ENCODE data around the gene PFN3.

PFN3 gene

GRCh38 chr5:177393990-177394389 lies 6.5 kb downstream of the PFN3 start:
- in situ Hi-C loops (cut with MboI; ENCODE audit: low sequenced_read_pairs, unreplicated experiment) = no loop called here
- TF ChIP-seq CTCF (IDR thresholded peaks at IDR 0.05; ENCODE audit: borderline replicate concordance, control extremely low read depth, extremely low read depth, insufficient read depth, missing control alignments) = no peak
- DNase-seq (ENCODE audit: low spot score) = no peak

- in situ Hi-C loops (cut with MboI; ENCODE audit: low sequenced_read_pairs, unreplicated experiment) = no loop called here
- DNase-seq (ENCODE audit: low spot score) = no peak
- no peak for TF ChIP-seq CTCF (IDR thresholded peaks at IDR 0.05; ENCODE audit: borderline replicate concordance, control extremely low read depth, extremely low read depth, insufficient read depth, missing control alignments)
Observed at GRCh38 chr5:177393206-177393765, 7.2 kb downstream of the PFN3 start.

GRCh38 chr5:177392765-177393164 lies 7.7 kb downstream of the PFN3 start:
- no peak for TF ChIP-seq CTCF (IDR thresholded peaks at IDR 0.05; ENCODE audit: borderline replicate concordance, control extremely low read depth, extremely low read depth, insufficient read depth, missing control alignments)
- DNase-seq (ENCODE audit: low spot score) = no peak
- in situ Hi-C loops (cut with MboI; ENCODE audit: low sequenced_read_pairs, unreplicated experiment) = no loop called here

DNA sequence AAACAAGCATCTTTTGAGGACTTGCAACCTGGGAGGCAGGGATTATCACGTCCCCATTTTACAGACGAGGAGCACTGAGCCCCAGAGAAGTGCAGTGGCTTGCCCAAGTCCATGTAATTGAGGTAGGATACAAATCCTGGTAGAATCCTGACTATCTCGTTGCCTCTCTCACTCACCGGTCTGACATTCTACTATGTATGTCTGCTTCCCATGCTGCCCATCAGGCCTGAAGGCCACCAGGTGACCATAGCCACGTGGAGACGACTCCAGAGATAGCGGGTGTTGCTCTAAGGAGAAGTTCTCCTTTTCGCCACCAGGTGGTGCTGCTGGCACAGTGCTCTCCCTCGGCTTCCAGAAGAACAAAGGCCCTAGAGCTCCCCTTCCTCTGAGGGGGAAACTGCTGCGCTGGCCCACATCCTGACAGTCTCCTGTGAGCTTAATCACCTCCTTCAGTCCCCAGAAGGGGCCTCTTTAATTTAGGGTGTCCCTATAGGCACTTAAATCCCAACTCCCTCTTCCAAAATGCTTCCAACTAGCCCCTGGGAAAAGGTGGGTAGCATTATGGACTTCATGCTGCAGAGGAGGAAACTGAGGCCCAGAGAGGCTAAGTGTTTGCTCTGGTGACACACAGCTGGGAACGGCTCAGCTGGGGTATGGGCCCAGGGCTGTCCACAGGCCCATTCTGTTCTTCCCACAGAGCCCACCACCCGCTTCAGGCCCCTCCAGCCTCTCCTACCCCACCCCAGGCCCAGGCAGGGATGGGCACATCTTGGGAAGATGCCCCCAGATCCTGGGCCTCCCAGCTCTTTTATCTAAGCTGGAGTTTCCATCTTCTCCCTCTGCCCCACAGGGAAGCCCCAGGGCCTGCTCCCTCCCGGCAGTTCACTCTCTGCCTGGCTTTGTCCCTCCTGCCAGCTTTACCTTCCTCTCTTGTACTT lies 9.8 kb downstream of the PFN3 start:
- in situ Hi-C loops (cut with MboI; ENCODE audit: low sequenced_read_pairs, unreplicated experiment) = no loop called here

DNA sequence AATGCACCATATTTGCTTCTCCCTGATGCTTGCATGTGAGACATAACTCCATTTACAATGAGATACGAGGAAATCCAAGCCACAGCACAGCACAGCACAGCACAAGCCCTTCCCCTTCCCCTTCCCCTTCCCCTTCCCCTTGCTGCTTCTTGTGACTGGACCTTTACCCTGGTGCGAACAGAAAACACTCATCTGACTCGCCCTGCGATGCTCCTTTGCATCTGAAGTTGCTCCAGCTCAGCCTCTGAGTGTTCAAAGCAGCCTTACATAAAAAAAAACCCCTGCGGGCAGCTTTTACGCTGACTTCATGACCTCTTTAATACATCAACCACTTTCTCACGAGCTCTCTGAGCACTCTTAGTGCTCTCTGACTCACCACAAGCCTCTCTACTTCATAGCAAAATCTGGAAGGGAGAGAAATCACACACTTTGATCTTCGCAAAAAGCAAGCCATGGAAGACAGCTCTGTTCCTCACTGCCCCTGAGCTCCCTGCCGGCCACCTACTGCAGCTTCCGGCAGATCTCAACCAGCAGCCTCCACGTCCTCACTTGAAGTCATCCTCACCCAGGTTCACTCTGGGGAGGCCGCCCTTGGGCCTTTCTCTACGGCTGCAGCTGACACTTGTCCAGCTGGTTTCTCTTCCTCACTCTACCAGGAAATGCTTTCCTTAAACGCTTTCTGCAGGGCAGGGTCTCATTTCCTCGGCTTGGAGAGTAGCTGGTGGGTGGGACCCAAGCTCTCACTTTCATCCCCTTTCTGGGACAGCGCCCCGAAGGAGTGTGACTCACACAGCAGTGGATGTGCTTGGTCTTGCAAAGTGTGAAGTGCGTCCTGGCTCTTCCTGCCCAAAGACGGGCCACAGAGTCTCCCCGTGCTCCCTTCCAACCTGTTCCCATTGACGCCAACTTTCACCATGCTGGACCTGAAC lies 11.0 kb downstream of the PFN3 start:
- TF ChIP-seq CTCF (IDR thresholded peaks at IDR 0.05; ENCODE audit: borderline replicate concordance, control extremely low read depth, extremely low read depth, insufficient read depth, missing control alignments) = no peak
- peak; percentile 71 for DNase-seq (ENCODE audit: low spot score)
- in situ Hi-C loops (cut with MboI; ENCODE audit: low sequenced_read_pairs, unreplicated experiment) = no loop called here

More for the DNA sequence above, 9.8 kb downstream of the PFN3 start:
- peak; percentile 74 for TF ChIP-seq CTCF (IDR thresholded peaks at IDR 0.05; ENCODE audit: borderline replicate concordance, control extremely low read depth, extremely low read depth, insufficient read depth, missing control alignments)
- DNase-seq (ENCODE audit: low spot score) = peak; percentile 92

- TF ChIP-seq CTCF (IDR thresholded peaks at IDR 0.05; ENCODE audit: borderline replicate concordance, control extremely low read depth, extremely low read depth, insufficient read depth, missing control alignments) = no peak
- no peak for DNase-seq (ENCODE audit: low spot score)
- in situ Hi-C loops (cut with MboI; ENCODE audit: low sequenced_read_pairs, unreplicated experiment) = no loop called here
Observed at GRCh38 chr5:177388521-177389052, 11.9 kb downstream of the PFN3 start.
